ENCODE results near the gene KLF15.

The KLF15 gene

DNA sequence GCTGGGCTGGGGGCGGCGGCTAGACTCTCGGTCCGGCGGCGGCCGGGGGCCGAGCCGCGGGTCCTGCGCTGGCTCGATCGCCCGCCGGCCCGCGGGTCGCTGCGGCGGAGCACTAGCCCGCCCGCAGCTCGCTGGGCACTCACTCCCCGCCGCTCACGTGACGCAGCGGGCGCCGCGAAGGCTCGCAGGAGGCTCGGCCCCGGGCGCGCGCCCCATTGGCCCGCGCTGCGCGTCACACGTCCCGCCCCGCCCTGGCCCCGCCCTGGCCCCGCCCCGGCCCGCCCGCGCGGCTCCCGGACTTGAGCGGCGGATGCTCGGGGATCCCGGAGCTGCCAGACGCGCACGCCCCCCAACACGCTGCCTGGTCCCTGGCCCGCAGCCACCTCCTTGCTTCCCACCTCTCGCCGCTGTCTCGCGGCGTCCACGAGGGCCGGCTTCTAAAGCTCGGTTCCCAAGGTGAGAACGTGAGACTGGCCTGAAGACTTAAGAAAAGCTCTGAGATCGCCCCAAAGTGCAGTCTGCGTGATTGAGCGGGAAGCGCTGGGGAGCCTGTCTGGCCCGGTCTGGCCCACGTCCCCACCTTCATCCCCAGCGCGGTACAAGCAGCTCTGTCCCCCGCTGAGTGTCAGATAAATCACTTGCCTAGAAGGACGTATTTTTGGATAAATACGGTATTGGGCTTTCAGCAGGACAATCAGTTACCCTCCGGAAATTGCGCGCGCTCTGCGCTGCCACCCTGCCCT lies at the start of gene KLF15:
Gene KLF15, minus strand, starts transcription at position 114 of the 743 bp plus-strand sequence. CDS start 4,486 bp downstream, outside the sequence.
- DNase-seq (ENCODE audit: low spot score): peak; percentile 91
- peak within 1 kb of the TSS; percentile 60 for H3K27ac ChIP-seq
- TF ChIP-seq, protein P1, sequence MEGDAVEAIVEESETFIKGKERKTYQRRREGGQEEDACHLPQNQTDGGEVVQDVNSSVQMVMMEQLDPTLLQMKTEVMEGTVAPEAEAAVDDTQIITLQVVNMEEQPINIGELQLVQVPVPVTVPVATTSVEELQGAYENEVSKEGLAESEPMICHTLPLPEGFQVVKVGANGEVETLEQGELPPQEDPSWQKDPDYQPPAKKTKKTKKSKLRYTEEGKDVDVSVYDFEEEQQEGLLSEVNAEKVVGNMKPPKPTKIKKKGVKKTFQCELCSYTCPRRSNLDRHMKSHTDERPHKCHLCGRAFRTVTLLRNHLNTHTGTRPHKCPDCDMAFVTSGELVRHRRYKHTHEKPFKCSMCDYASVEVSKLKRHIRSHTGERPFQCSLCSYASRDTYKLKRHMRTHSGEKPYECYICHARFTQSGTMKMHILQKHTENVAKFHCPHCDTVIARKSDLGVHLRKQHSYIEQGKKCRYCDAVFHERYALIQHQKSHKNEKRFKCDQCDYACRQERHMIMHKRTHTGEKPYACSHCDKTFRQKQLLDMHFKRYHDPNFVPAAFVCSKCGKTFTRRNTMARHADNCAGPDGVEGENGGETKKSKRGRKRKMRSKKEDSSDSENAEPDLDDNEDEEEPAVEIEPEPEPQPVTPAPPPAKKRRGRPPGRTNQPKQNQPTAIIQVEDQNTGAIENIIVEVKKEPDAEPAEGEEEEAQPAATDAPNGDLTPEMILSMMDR (conservative IDR thresholded peaks at IDR 0.05; ENCODE audit: low read depth): no peak
- CTCF ChIA-PET: no interaction called here
- POLR2A ChIA-PET (ENCODE audit: low non-redundant PET): no interaction called here

DNA sequence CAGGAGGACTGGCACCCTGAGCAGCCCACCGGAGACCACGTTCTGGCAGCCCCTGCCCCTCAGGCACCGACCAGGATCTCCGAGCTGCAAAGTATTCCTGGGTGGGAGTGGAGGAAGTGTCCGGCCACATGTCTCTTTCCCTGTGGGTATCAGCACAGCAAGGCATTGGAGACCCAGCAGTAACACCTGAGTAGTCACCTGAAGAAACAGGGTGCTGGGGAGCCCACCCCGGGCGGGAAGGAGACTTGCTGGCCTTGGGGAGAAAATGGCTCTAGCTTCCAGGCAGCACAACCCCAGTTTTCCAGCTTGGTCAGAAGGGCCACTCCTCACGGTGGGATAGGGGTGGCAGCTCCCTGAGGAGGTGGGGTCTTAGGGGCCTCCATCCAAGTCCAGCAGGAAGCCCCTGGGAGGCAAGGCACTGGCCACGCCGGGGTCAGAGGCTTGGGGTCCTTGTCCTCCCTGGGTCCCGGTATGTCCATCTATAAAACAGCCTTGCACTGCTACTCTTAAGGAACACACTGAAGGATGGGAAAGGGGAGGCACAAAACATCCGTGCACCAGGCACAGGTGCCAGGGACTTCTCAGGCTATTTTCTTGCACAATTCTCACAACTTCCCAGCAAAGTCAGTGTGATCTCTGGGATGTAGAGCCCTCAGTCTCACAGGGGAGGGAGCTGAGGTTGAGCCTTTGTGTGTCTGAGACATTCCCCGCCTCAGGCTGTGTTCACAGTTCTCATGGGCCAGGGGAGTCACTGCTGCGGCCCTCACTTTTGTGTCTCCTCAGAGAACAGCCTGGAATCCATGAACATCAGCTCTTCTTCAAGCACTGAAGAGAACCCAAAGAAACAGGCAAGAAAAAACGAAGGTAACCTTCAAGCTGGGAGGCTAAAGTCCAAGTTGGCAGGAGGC lies 49.4 kb upstream of the KLF15 start:
- no peak overlapping the region for H3K27ac ChIP-seq
- TF ChIP-seq, protein P1 (conservative IDR thresholded peaks at IDR 0.05; ENCODE audit: low read depth): no peak
- POLR2A ChIA-PET (ENCODE audit: low non-redundant PET): no interaction called here
- no peak for DNase-seq (ENCODE audit: low spot score)
- CTCF ChIA-PET: interaction anchor here (0.6 kb wide), 1 partner anchor 274 kb away, joined by 4 read pairs; no protein-coding TSS in a partner anchor

DNA sequence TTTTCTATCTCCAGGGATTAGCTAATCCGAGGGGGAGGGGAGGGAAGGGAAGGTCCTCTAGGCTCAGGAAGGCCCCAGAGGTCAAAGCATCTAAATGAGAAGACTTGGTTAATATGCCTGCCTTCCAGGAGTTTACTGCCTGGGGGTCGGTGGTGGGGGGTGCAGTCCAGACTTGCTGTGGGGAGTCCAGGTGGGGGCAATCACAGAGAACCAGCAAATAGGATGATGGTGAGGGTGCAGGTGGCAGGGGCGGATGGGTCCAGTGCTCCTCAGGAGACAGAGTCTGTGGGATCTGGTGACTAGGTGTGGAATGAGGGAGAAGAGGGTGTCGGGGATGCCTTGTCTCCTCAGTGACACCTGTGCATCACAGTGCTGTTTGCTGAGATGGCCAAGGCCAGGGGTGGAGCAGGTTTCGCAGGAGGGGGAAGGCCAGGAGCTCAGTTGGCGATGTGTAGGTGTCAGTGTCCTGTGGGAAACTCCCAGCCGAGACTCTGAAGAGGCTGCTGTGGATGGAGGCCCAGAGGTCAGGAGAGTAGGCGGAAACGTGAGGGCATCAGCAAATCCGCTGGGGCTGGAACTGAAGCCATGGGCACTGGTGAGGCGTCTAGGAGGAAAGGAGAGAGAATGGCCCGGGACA lies 45.6 kb upstream of the KLF15 start:
- DNase-seq (ENCODE audit: low spot score): no peak
- ChIA-PET CTCF (no interaction called here), POLR2A (ENCODE audit: low non-redundant PET) (no interaction called here)
- no peak overlapping the region for H3K27ac ChIP-seq
- TF ChIP-seq, protein P1 (conservative IDR thresholded peaks at IDR 0.05; ENCODE audit: low read depth): no peak

DNA sequence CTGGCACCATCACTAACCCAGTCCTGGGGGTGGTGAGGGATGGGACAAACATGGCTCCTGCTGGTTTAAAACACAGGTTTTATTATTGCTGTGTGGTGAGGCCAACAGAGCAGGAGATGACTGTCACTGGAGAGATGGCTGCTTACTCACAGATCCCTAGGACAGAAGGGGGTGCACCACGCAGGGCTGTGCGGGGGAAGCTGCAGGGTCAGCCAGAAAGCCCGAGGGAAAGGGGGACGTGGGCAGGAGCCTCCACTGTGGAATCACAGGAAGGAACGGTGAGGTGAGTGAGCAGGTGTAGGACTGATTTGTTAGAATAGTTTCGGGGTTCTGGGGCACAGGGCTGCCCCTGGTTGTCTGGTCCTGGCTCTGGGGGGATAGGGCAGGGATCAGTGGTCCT lies 45.0 kb upstream of the KLF15 start:
- CTCF ChIA-PET: no interaction called here

DNA sequence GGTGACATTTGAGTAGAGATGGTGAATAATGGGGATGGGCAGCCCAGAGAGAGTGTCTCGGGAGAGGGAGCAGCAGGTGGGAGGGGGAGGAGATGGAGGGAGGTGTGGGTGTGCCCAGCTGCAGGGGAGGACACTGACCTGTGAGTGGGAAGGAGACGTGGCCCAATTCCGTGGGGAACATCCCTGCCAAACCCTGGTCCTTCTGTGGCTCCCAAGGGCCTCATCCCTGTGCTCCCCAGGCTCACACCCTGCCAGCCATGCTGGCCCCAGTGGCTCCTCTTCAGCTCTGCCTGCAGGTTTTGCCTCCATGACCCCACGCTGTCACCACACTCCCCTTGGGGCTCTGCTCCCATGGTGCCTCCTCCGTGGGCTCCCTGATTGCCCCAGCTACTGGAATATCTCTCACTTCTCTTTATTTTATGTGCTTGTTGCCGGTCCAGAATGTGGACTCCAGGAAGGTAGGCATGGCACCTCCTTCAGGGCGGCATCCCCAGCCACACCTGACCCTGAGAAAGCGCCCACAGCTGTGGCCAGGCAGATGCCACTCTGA lies 44.5 kb upstream of the KLF15 start:
- CTCF ChIA-PET: interaction anchor here (0.5 kb wide), 1 partner anchor 520 kb away, joined by 3 read pairs; no protein-coding TSS in a partner anchor
- H3K27ac ChIP-seq: no peak overlapping the region
- no peak for DNase-seq (ENCODE audit: low spot score)
- POLR2A ChIA-PET (ENCODE audit: low non-redundant PET): no interaction called here
- TF ChIP-seq, protein P1 (conservative IDR thresholded peaks at IDR 0.05; ENCODE audit: low read depth): no peak

More for the DNA sequence above, 45.0 kb upstream of the KLF15 start:
- DNase-seq (ENCODE audit: low spot score): no peak
- no peak overlapping the region for H3K27ac ChIP-seq
- TF ChIP-seq, protein P1 (conservative IDR thresholded peaks at IDR 0.05; ENCODE audit: low read depth): no peak
- POLR2A ChIA-PET (ENCODE audit: low non-redundant PET): no interaction called here

DNA sequence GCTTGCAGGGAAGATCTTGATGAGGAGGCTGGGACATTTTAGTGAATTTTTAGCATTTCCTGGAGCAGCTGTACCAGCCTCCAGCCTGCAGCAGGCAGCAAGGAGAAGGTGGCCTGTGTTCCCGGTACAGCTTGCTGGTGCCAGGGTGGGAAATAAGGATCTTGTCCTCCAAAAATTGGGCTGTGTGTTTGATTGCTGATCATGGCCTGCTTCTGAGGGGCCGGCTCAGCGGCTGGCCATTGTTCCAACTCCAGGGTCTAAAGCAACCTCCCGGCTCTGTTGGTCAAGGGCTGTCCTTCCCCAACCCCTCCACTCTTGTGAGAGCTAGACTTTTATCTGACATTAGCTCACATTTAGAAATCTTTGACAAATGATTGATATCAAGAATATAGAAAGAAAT lies 42.5 kb upstream of the KLF15 start:
- ChIA-PET POLR2A (ENCODE audit: low non-redundant PET) (no interaction called here), CTCF (no interaction called here)
- DNase-seq (ENCODE audit: low spot score): no peak
- TF ChIP-seq, protein P1 (conservative IDR thresholded peaks at IDR 0.05; ENCODE audit: low read depth): no peak
- no peak overlapping the region for H3K27ac ChIP-seq

All from RWPE1 (cell line).